Endothelial cell (in vitro differentiated cells): ENCODE data around the gene HAVCR2. TPM values are rescaled to one million over a fixed set of nuclear protein-coding genes. Genes with fewer than 3 reads are reported as not detected.

ENCODE experiments used
- DNase-seq: peaks from one replicate; pipeline ENCODE4 v3.0.0; 2021; ENCODE audit warnings: low spot score
- H3K27ac Mint-ChIP-seq: one replicate; pipeline ENCODE4 v1.8.0; 2021; ENCODE audit warnings: mixed read lengths, inconsistent platforms; ENCODE audit not compliant: unreplicated experiment
- H3K27me3 Mint-ChIP-seq: one replicate; pipeline ENCODE4 v1.8.0; 2021; ENCODE audit warnings: mild to moderate bottlenecking, moderate library complexity, mixed read lengths, inconsistent platforms; ENCODE audit not compliant: unreplicated experiment
- H3K36me3 Mint-ChIP-seq: one replicate; pipeline ENCODE4 v1.8.0; 2021; ENCODE audit warnings: mild to moderate bottlenecking, low read depth, mixed read lengths, inconsistent platforms; ENCODE audit not compliant: unreplicated experiment
- H3K4me1 Mint-ChIP-seq: one replicate; pipeline ENCODE4 v1.8.0; 2021; ENCODE audit warnings: mild to moderate bottlenecking, mixed read lengths, inconsistent platforms; ENCODE audit not compliant: unreplicated experiment
- H3K4me3 Mint-ChIP-seq: one replicate; pipeline ENCODE4 v1.8.0; 2021; ENCODE audit warnings: mild to moderate bottlenecking, mixed read lengths, inconsistent platforms; ENCODE audit not compliant: unreplicated experiment
- H3K9me3 Mint-ChIP-seq: one replicate; pipeline ENCODE4 v1.8.0; 2021; ENCODE audit warnings: mixed read lengths, inconsistent platforms; ENCODE audit not compliant: unreplicated experiment
- long read RNA-seq: library from polyadenylated mRNA; unstranded; transcript quantifications from one replicate; pipeline ENCODE4 v2.0.0, GENCODE V29; 2020; ENCODE audit not compliant: unreplicated experiment
- total RNA-seq: library from RNA; stranded (reverse); fragmentation: NEBNext Ultra II Directional; extraction: Animal tissue kit (Norgen Biotek cat#: 25700); gene quantifications from one replicate; pipeline ENCODE4 v1.2.1, GENCODE V29; 2021; ENCODE audit not compliant: unreplicated experiment
- TF ChIP-seq, protein P1 (sequence below): fragments of 200-600 bp; sonication (generic); IDR thresholded peaks from one replicate; pipeline ENCODE4 v1.5.0; 2021; ENCODE audit warnings: antibody characterized with exemption; ENCODE audit not compliant: unreplicated experiment

Gene HAVCR2
- 0.15 TPM for total RNA-seq
- long read RNA-seq, result 0 reads

DNA sequence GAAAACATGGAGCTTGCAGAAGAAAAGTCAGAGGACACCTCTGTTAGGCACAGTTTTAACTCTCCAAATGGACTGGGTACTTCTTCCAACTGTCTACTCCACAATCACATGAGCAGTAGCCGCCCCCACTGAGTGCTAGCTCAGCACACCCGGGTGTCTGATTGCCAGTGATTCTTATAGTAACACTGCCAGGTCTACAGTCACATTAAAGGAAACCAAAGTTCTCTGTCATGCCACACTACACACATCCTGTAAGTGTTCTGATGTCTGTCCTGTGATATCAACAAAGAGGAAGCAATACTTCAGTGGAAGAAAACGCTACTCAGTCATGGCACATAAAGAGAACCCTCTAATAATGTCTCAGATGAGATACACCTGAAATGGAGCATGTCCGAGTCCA lies at the start of gene HAVCR2:
Gene HAVCR2 (minus strand): TSS at position 69 of the 400 bp plus-strand sequence. CDS start 61 bp downstream, at position 8.
- no peak for DNase-seq
- Mint-ChIP-seq H3K4me1 (peaks cover 9% of the 10 kb centered on the region), H3K27ac (no peak within 1 kb of the TSS), H3K36me3 (no peaks in the 10 kb centered on the region), H3K9me3 (no peaks in the 10 kb centered on the region), H3K27me3 (peaks cover 2% of the 10 kb centered on the region), H3K4me3 (no peak within 1 kb of the TSS)
- TF ChIP-seq, protein P1, sequence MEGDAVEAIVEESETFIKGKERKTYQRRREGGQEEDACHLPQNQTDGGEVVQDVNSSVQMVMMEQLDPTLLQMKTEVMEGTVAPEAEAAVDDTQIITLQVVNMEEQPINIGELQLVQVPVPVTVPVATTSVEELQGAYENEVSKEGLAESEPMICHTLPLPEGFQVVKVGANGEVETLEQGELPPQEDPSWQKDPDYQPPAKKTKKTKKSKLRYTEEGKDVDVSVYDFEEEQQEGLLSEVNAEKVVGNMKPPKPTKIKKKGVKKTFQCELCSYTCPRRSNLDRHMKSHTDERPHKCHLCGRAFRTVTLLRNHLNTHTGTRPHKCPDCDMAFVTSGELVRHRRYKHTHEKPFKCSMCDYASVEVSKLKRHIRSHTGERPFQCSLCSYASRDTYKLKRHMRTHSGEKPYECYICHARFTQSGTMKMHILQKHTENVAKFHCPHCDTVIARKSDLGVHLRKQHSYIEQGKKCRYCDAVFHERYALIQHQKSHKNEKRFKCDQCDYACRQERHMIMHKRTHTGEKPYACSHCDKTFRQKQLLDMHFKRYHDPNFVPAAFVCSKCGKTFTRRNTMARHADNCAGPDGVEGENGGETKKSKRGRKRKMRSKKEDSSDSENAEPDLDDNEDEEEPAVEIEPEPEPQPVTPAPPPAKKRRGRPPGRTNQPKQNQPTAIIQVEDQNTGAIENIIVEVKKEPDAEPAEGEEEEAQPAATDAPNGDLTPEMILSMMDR, result no peak

DNA sequence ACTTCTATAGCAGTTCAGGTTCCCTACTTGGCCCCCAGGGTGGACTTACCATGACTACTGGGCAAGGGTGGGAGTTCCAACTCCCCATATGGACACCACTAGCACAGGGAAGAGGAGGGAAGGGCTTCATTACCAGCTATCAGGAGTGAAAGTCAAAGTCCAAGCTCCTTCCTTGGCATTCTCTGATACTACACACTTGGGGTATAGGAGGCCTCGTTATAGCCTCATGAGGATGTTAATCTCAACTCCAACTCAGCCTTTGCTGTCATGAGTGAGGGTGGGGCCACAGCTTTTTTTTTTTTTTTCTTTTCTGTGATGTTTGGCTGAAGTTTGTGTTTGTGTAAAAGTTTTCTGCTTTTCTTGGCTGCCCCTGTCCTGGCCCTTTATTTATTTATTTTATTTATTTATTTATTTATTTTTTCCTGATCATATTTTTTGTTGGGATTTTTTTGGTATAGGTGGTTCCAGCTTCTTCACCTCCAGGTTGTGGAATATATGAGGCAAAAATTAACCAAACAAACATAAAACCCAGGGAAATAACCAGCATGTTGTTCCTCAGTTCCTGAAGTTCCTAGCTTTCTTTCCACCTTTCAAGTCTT lies 48.5 kb upstream of the HAVCR2 start:
- TF ChIP-seq, protein P1, result no peak
- Mint-ChIP-seq H3K27ac (no peak overlapping the region), H3K9me3 (no peaks in the 10 kb centered on the region), H3K4me1 (no peaks in the 10 kb centered on the region), H3K4me3 (no peak overlapping the region), H3K36me3 (no peaks in the 10 kb centered on the region), H3K27me3 (no peaks in the 10 kb centered on the region)
- no peak for DNase-seq

DNA sequence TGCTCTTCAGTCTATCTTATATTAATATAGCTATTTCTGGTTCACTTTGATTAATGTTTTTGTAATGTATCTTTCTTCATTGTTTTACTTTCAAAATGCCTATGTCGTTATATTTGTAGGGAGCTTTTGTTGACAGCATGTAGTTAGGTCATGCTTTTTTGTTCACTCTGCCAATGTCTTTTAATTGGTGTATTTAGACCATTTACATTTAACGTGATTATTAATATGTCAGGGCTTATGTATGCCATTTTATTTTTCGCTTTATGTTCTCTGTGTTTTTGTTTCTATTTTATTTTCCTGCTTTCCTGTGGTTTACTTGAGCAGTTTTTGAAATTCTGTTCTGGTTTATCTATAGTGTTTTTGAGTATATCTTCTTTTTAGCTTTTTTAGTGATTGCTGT lies 46.5 kb upstream of the HAVCR2 start:
- Mint-ChIP-seq H3K27me3 (no peaks in the 10 kb centered on the region), H3K9me3 (no peaks in the 10 kb centered on the region), H3K4me3 (no peak overlapping the region), H3K36me3 (no peaks in the 10 kb centered on the region), H3K4me1 (no peaks in the 10 kb centered on the region), H3K27ac (no peak overlapping the region)
- no peak for DNase-seq
- TF ChIP-seq, protein P1, result no peak

DNA sequence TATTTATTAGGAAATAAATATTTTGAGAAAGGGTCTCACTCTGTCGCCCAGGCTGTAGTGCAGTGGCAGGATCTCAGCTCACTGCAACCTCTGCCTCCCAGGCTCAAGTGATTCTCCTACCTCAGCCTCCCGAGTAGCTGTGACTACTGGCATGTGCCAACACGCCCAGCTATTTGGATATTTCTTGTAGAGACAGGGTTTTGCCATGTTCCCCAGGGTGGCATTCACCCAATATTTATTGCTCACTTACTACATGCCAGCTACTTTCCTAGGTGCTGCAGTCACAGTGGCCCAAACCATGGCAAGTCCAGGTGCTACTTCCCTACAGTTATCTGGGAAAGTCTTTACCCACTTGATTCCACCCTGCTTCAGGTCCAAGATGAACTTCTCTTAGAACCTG lies 42.2 kb upstream of the HAVCR2 start:
- no peak overlapping the region for H3K27ac Mint-ChIP-seq
- no peaks in the 10 kb centered on the region for H3K4me1 Mint-ChIP-seq
- H3K36me3 Mint-ChIP-seq, result no peaks in the 10 kb centered on the region
- TF ChIP-seq, protein P1, result no peak
- H3K9me3 Mint-ChIP-seq, result no peaks in the 10 kb centered on the region
- no peak for DNase-seq
- no peaks in the 10 kb centered on the region for H3K27me3 Mint-ChIP-seq
- H3K4me3 Mint-ChIP-seq, result no peak overlapping the region

DNA sequence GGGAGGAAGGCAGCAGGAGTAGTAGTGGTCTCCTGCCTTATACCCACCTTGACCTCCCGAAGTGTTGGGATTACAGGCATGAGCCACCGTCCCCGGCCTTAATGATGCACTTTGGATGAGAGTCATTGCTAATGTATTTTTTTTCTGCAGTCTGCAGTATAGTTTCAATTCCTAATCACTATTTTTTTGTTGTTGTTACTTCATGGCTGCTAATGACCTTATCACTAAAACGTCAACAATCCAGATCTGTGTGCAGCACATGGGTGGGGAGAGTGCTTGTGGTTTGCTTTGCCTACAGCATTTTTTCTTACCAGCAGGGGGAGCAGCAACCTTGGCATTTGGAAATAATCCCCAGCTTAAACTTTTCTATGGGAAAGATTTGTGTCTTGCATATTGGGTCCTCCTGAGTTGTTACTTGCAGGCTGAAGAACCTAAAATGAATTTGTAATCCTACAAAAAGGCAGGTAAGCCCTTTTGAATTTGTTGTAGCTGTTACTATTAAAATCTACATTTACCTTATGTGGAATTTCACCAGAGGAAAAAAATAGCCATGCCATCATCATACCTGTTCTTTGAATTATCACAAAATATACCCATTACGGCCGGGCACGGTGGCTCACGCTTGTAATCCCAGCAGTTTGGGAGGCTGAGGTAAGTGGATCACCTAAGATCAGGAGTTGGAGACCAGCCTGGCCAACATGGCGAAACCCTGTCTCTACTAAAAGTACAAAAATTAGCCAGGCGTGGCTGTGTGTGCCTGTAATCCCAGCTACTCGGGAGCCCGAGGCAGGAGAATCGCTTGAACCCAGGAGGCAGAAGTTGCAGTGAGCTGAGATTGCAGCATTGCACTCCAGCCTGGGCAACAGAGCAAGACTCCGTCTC lies 40.1 kb upstream of the HAVCR2 start:
- TF ChIP-seq, protein P1, result peak; percentile 94
- Mint-ChIP-seq H3K4me1 (no peaks in the 10 kb centered on the region), H3K9me3 (no peaks in the 10 kb centered on the region), H3K36me3 (no peaks in the 10 kb centered on the region), H3K27me3 (peaks cover 3% of the 10 kb centered on the region), H3K4me3 (no peak overlapping the region), H3K27ac (no peak overlapping the region)
- DNase-seq, result peak; percentile 78
